Cerebellar cortex (tissue), 1 donor: ENCODE results near the gene KCTD13.
"Not testable (repeated sequence)": the region's sequence is repeated elsewhere in the genome, so short reads cannot be mapped to it uniquely, and the experiment has no call there.

Source experiments
- DNase-seq: peaks from one replicate; pipeline ENCODE4 v3.0.0-alpha.2; 2015; ENCODE audit warnings: low spot score

KCTD13 gene

DNA sequence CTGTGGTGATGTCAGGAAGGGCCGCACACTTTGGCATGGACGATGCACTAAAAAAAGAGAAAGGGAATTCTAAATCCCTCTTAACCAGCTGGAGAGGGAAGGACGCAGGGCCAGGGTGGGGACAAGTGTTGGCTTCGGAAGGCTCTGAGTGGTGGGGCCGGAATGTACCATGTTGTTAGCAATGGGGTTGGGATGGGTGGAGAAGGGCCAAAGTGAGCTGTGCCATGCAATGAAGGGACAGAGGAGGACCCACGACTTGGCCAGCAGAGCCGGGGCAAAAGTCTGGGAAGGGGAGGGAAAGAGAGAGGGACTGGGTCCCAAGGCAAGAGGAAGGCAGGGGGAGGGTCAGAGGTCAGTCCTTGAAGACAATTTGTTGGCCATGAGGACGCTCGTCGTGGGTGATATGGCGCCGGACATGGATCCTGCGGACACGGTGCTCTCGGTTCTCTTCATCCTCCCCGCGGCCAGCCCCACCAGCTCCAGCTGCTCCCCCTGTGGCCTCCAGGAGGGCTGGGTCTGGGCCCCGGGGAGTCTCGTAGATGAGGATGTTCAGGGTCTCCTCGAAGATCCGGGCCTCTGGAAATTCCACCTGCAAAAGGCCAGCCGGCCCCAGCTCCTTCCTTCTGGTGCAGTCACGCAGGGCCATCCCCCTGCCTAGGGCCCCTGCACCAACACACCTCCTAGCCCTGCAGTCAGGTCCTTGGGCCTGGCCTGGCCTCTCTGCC, 19.3 kb downstream of the KCTD13 start:
- DNase-seq = no peak

DNA sequence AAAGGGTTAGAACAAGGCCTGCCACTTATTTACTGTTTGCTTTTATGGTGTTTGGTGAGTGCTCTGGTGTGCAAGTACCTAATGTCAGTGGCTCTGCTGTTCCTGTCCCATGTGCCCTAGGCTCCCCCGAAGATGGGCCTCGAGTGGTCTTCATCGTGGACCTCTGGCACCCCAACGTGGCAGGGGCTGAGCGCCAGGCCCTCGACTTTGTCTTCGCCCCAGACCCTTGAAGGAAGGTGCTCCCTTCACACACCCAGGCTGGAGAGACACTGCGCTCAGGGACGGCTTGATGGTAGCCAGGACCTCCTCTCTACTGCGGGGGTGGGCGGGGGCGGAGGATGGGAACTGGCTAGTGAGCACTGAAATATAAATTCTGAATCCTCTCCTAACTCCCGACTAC, 20.4 kb downstream of the KCTD13 start:
- DNase-seq = no peak

DNA sequence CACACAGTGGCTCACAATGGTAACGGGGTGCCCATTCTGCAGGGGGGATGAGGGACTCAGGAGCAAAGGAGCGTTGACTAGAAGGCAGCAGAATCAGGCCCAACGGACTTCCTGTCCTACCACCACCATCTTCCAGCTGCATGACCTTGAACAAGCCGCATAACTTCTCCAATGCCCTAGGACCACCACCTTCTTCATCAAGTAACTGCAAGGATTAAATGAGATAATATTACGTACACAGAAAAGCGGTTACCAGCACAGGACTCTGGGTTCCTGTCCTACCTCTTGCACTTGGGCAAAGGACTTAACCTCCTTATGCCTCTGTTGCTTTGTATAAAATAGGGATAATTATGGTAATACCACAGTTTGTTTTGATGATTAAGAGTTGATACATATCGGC, 21.1 kb downstream of the KCTD13 start:
- no peak for DNase-seq

DNA sequence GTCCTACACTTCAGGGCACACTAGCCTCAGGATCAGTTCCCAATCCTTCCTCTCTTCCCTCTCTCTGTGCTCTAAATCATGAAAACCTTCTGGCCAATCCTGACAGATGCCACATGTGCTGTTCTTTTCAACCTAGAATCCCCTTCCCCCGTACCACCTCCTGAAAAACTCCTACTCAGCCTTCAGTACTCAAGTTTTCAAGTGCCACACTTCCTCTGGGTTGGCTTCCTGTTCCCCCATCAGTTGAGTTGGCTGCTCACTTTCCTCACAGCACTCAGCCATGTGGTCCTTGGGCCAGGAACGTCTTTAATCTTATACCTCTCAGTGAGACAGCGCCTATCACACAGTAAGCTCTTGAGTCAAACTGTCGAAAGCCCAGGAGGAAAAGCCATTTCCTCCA, 22.4 kb downstream of the KCTD13 start:
- no peak for DNase-seq

DNA sequence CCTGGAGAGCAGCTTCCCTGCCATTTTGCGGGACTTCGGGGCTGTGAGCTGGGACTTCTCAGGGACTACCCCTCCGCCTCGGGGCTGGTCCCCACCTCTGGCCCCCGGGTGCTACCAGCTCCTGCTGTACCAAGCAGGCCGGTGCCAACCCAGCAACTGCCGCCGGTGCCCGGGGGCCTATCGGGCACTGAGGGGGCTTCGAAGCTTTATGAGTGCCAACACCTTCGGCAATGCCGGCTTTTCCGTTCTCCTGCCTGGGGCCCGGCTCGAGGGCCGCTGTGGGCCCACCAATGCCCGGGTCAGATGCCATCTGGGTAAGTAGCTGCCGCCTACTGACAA, 24.4 kb downstream of the KCTD13 start:
- DNase-seq = no peak

DNA sequence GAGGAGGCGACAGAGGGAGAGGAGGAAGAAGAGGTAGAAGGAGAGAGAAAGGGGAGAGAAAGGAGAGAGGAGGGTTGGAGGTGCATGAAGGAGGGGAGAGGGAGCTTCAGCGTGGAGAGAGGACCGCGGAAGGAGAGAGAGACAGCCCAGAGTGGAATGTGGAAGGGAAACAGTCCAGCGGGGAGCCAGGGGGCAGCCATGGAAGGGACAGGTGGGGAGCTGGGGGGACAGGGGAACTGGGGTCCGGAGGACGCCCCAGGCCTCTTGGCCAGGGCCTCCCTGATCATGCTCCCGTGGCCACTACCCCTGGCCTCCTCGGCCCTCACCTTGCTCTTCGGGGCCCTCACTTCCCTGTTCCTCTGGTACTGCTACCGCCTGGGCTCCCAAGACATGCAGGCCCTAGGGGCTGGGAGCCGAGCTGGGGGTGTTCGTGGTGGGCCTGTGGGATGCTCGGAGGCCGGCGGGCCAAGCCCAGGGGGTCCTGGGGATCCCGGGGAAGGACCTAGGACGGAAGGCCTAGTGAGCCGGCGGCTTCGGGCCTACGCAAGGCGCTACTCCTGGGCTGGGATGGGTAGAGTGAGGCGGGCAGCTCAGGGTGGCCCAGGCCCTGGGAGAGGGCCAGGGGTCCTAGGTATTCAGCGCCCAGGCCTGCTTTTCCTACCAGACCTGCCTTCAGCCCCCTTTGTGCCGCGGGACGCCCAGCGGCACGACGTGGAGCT, 25.0 kb downstream of the KCTD13 start:
- no peak for DNase-seq

DNA sequence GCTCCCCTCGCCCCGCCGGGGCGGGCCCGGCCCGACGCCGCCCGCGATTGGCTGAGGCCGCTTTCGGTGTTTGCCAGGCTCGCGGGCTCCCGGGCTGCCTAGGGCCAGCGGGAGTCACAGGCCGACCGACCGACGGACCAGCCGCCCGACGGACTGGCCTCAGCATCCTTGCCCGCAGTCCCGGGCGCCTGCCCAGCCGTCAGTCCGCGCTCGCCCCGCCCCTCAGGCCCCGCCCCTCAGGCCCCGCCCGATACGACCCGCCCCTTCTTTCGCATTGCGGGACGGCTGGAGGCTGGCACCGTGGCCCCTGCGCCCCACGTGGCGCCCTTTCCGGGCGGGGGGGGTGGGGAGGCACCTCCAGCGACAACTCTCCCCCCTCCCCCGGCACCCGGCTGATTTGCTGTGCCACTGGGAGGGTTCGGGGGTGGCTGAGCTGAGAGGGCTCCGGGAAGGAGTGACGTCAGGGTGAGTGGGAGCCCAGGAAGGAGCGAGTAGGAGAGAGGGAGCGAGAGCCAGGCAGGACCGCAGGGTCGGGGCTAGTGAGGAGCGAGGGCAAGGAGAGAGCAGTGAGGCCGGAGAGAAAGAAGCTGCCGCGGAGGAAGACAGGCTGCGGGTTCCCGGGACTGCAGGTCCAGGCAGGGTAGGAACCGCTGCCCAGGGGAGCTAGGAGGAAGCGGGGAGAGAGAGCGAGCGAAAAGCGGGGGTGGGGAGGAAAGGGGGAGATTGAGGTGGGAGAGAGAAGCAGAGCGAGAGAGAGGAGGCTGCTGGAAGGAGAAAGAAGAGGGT, 25.7 kb downstream of the KCTD13 start, which contains the start of gene ASPHD1:
Gene ASPHD1 (plus strand): TSS at position 387 of the 786 bp plus-strand sequence. CDS start 484 bp downstream, outside the sequence.
- peak; percentile 92 for DNase-seq

DNA sequence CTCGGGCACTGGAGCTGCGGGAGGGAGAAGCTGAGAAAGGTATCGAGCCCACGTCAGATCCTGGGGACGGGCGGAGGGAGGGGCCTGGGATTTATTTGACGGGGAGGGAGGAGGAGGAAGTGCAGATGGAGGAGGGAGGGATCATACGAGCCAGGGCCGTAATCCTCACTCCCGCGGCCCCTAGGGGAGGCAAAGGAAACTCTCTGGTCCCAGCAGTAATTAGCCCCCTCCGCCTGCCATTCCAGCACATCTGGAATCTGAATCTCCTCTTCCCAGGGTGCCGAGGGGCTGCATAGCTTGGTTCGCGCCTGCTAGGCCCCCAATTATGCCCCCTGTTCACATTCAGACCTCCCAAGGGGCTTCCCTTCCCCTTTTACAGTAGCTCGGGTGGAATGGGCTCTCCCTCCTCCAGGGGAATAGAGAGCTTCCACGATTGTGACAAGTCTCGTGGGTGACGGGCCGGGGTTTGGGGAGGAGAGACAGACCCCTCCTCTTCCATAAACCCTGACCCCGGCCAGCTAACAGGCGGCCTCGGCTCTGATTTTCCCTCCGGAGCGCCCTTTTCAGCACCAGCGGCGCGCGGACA, 26.4 kb downstream of the KCTD13 start, which contains the start of gene SEZ6L2:
Gene SEZ6L2 (minus strand): TSS at position 35 of the 586 bp plus-strand sequence. CDS start 531 bp downstream, outside the sequence.
- DNase-seq = peak; percentile 98

DNA sequence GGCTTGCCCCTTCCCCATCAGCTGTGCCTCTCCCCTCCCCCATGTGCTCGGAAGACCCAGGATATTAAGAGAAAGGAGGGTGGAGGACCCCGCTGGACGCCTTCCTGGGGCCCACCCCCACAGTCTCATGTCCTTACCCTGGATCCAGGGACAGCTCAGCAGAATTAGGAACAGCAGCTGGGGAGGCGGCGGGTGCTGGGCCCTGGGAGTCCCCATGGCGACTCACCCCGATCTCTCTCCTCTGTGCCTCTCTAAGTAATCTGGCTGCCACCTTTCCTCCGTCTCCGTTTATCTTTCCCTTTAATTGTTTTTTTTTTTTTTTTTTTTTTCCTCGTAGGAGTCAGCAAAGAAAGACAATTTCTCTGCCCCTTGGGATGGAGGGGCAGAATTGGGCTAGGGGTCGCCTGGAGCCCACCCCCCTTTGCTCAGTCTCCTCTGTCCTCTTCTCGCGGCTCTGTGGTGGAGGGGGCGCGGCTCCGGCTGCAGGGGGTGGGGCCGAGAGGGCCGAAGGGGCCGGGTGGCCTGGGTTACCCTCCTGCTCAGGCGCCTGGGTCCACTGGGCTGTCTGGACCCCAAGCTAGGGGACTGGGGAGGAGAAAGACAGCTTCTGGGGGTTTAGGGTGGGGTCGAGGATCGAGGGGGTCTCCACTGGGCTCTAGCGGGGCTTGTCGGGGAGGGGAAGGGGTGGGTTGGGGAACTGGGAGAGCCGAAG, 27.1 kb downstream of the KCTD13 start:
- no peak for DNase-seq

DNA sequence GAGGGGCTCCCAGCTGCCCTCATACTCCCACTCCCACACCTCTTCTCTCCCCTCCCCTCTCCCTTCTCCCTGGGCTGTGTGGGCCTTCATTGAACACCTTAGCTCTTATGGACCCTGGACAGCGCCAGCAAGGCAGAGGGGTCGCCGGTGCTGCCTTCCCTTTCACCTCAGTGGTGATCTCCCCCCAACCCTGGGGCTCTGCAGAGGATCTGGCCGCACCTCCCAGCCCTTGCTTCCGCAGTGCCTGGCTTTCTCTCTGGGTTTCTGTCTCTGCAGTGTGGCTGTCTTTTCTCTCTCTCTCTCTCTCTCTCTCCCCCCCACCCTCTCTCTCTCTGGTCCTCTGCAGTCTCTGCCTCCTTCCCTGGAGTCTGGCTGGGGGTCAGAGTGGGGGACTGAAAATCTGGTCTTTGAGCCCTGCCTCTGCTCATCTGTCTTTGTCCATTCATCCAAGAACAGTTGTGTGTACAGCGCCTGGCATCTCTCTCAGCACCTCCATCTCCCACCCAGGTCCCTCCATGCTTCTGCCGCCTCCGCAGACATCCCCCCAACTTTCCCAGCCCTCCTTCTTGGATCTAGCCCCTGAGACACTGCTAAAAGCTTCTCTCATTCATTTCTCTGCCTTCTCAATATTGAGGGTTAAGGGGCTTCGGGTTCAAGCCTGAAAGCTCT, 27.8 kb downstream of the KCTD13 start:
- DNase-seq = peak; percentile 34

DNA sequence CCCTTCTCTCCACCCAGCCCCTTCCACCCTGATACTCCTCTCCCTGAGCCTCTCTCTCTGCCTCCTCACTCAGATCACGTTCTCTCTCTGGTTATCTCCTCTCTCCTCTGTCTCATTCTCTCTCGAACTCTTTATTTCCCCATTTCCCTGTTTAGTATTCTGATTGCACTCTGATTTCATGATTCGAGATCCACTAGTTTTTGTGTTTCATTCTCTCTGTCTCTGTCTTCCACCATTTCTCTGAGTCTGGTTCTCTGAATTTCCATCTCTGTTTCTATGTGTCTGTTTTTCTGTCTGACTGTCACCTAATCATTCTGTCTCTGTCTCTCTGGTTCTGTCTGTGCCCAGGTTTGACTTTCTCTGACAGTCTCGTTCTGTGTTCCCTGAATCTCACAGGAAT, 28.7 kb downstream of the KCTD13 start:
- DNase-seq = no peak

DNA sequence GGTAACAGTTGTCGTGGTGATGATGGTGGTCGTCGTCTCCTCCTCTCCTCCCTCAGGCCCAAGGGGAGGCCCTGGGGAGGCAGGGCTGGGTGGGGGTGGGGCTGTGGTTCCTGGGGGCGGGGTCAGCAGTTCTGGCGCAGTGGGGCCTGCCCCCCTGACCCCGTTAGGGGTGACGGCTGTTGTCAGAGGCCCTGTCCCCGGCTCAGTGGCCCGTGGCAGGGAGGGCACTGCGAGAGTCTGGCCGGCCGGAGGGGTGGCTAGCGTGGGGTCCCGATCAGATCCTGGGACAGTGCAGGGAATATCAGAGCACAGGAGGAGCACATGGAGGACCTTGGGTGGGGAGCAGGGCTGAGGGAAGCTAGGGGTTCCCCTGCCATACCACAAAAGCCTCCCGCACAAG, 29.2 kb downstream of the KCTD13 start:
- no peak for DNase-seq

DNA sequence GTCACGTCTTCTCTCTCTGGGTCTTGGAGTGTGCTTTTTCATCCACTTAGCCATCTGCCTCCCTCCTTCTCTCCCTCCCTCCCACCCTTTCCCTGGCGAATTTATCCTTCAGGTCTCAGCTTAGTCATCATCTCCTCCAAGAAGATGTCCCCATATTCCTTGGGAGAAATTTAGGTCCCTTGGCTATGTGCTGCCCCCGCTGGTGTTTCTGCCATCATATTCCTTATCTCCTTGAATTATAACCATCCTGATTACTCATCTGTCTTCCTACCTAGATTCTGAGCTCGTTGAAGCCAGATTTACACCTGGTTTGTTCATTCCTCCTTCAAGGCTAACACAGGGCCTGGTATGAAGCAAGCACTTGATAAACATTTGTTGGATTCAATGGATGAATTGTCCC, 31.7 kb downstream of the KCTD13 start:
- DNase-seq = no peak

DNA sequence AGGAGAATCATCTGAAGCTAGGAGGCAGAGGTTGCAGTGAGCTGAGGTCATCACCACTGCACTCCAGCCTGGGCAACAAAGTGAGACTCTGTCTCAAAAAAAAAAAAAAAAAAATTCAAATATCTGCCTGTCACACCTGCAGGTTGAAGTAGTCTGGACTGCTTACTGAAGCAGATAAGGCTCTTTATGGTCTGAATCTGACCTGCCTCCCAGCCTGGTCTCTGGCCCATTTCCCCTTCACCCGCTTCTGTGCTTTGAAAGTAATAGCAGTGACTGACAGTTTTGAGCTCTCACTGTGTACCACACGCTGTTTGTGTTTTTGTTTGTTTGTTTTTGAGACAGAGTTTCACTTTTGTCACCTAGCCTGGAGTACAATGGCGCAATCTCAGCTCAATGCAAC, 32.5 kb downstream of the KCTD13 start:
- DNase-seq = no peak

DNA sequence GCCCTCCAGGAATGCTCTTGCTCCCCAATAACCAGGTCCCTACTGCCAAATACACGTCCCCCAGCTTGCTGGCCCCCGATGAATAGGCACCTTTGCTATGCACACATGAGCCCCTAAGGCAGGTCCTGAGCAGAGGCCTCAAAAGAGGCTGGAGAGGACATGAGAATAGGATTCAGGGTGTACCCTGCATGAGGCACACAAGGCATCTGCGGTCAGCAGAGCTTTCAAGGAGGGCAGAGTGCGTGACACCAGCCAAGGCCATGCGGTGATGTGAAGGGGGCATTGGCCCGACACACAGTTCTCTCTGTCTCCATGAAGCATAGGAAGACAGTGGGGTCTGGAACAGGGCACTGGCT, 33.6 kb downstream of the KCTD13 start:
- DNase-seq = no peak

DNA sequence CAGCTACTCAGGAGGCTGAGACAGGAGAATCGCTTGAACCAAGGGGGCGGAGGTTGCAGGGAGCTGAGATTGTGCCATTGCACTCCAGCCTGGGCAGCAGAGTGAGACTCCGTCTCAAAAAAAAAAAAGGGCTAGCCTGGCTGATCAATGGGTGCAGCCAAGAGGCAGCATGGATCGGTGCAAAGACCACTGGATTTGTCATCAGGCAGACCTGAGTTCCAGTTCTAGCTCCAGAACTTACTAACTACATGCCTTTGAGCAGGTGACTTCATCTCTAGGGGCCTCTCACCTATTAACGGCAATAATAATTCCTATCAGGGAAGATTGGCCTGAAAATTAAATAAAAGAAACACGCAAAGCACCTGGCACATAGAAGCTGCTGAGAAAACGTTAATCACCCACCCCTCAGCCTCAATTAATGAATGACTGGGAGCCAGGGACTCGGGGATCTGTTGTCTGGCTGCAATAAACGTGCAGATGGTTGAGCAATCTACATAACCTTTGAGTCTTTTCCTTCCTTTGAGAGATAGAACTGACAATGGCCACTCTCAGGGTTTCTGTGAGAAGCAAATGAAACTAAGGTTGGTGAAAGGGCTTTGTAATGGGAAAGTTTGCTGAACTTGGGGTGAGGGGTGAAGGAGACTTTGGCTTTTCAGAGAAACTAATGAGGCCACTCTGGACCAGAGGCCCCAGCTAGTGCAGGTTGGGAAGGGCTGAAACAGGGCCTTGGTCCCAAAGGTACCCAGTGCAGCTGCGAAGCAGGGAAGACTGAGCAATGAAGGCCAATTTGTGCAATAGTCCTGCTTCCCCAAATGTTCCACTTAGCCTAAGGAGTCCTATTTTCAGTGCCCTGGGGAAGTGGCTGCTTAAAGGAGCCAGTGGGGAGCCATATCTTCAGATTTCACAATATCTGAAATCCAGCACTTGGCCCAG, 34.2 kb downstream of the KCTD13 start:
- DNase-seq = no peak

DNA sequence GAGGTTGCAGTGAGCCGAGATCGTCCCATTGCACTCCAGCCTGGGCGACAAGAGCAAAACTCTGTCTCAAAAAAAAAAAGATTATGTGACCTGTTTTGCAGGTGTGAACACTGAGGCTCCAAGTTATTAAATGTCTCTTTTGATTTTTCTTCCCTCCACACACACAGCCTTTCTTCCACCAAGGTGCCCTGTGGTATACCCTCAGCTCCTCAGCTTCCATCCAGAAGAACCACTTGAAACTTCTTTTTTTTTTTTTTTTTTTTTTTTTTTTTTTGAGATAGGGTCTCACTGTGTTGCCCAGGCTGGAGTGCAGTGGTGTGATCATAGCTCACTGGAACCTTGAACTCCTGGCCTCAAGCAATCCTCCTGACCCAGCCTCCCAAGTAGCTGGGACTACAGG, 36.7 kb downstream of the KCTD13 start:
- DNase-seq = not testable (repeated sequence)

DNA sequence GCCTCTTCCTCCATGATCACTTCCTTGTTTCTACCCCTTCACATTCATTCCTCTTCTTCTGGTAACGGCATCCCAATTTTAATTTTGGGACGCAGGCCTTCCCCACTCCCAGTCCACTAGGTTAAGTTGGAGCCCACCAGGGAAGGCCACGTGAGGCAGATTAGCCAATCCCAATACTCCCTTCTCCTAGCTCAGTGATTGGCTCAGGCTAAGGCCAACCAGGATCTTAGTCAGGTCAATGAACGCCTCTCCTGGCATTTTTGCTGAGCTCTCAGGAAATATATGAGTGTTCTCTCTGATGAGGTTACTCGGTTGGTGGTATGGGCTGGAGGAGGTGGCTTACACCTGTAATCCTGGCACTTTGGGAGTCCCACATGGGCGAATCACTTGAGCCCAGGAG, 42.0 kb downstream of the KCTD13 start:
- no peak for DNase-seq

DNA sequence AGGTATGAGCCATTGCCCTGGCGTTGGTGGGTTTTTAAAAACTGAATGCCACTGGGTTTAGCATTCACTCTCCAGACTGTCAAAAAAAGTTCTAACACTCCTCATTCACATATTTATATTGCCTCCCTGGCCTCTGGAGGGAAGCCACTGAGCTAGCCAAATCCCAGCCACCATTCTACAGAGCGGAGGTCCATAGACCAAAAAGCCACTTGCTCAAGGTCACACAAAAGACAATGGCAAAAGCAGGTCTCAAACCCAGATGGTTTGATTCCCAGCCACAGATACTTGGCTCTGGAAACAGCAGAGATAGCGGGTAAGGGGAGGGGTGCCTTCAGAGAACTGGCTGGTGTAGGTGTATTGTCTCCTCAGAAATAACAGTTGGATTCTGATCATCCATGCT, 45.0 kb downstream of the KCTD13 start:
- no peak for DNase-seq

DNA sequence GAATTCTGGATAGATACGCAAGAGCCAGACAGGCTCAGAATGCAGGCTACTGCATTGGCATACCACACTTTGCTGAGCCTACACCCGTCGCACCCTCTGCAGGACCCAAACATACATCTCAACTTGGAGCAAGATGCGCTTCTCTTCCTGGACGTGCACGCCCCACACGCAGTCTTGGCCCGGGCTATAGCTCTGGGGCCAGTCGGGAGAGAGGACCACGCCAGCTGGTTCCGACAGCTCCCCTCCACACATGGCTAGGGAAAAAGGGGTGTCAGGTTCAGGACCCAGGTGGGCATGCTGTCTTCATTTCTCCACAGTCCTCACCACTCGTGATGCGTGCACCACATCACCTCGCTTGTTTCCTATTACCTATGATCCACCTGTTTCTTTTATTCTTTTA, 47.9 kb downstream of the KCTD13 start:
- no peak for DNase-seq
